HCEC 1CT (cell line): ENCODE measurements around the gene MACROH2A1.

Experiments used
- DNase-seq: peaks from one replicate; pipeline ENCODE4 v3.0.0-alpha.2; 2017

MACROH2A1 gene

GRCh38 chr5:135398855-135399793, at the start of gene MACROH2A1:
TSS of gene MACROH2A1 (minus strand) at chr5:135399231. CDS start at chr5:135389093, 10,138 bp downstream.
- DNase-seq = peak; percentile 83

- DNase-seq = no peak
These were observed 49.2 kb upstream of the MACROH2A1 start for GRCh38 chr5:135448071-135448739.

GRCh38 chr5:135447298-135447929, 48.4 kb upstream of the MACROH2A1 start, which contains the start of gene DCANP1:
TSS of gene DCANP1 (minus strand) at chr5:135447348. CDS start at chr5:135447108, 240 bp downstream.
- no peak for DNase-seq

- DNase-seq = no peak
These were observed 47.6 kb upstream of the MACROH2A1 start for GRCh38 chr5:135446615-135447014.

GRCh38 chr5:135446206-135446605, 47.2 kb upstream of the MACROH2A1 start:
- no peak for DNase-seq

GRCh38 chr5:135445306-135445985, 46.4 kb upstream of the MACROH2A1 start:
- DNase-seq = no peak

- no peak for DNase-seq
These were observed 45.9 kb upstream of the MACROH2A1 start for GRCh38 chr5:135444881-135445280.

- no peak for DNase-seq
These were observed 45.3 kb upstream of the MACROH2A1 start for GRCh38 chr5:135444360-135444759.

- no peak for DNase-seq
These were observed 44.3 kb upstream of the MACROH2A1 start for GRCh38 chr5:135443161-135443960.

- DNase-seq = no peak
These were observed 43.6 kb upstream of the MACROH2A1 start for GRCh38 chr5:135442431-135443160.

- DNase-seq = no peak
These were observed 42.9 kb upstream of the MACROH2A1 start for GRCh38 chr5:135441919-135442318.

GRCh38 chr5:135441350-135441831, 42.4 kb upstream of the MACROH2A1 start:
- DNase-seq = no peak

- DNase-seq = no peak
These were observed 41.9 kb upstream of the MACROH2A1 start for GRCh38 chr5:135440916-135441315.

GRCh38 chr5:135439231-135440205, 40.5 kb upstream of the MACROH2A1 start:
- DNase-seq = no peak

- no peak for DNase-seq
These were observed 39.7 kb upstream of the MACROH2A1 start for GRCh38 chr5:135438636-135439221.

GRCh38 chr5:135437796-135438560, 38.9 kb upstream of the MACROH2A1 start:
- DNase-seq = peak; percentile 77

GRCh38 chr5:135437422-135437795, 38.4 kb upstream of the MACROH2A1 start:
- DNase-seq = no peak

- DNase-seq = no peak
These were observed 38.0 kb upstream of the MACROH2A1 start for GRCh38 chr5:135436951-135437418.
